ENCODE data around the gene TPCN1.

The TPCN1 gene

GRCh38 chr12:113302886-113303640 is 81.8 kb downstream of the TPCN1 start:
- no peak for DNase-seq (ENCODE audit: low read depth in 2 of 2)

GRCh38 chr12:113305281-113305856 is 84.1 kb downstream of the TPCN1 start:
- no peak for DNase-seq (ENCODE audit: low read depth in 2 of 2)

GRCh38 chr12:113306382-113306781 is 85.1 kb downstream of the TPCN1 start:
- DNase-seq (ENCODE audit: low read depth in 2 of 2): no peak

- DNase-seq (ENCODE audit: low read depth in 2 of 2): no peak
These were observed 89.2 kb downstream of the TPCN1 start for GRCh38 chr12:113310489-113310888.

- no peak for DNase-seq (ENCODE audit: low read depth in 2 of 2)
These were observed 92.9 kb downstream of the TPCN1 start for GRCh38 chr12:113314121-113314529.

GRCh38 chr12:113315358-113315757 is 94.1 kb downstream of the TPCN1 start:
- DNase-seq (ENCODE audit: low read depth in 2 of 2): no peak

- no peak for DNase-seq (ENCODE audit: low read depth in 2 of 2)
These were observed 94.9 kb downstream of the TPCN1 start for GRCh38 chr12:113316155-113316554.

GRCh38 chr12:113317122-113317521 is 95.9 kb downstream of the TPCN1 start:
- no peak for DNase-seq (ENCODE audit: low read depth in 2 of 2)

GRCh38 chr12:113318046-113318656 is 96.9 kb downstream of the TPCN1 start:
- DNase-seq (ENCODE audit: low read depth in 2 of 2): no peak

- DNase-seq (ENCODE audit: low read depth in 2 of 2): no peak
These were observed 97.8 kb downstream of the TPCN1 start for GRCh38 chr12:113318900-113319628.

- DNase-seq (ENCODE audit: low read depth in 2 of 2): no peak
These were observed 99.1 kb downstream of the TPCN1 start for GRCh38 chr12:113320401-113320800.

GRCh38 chr12:113322343-113322742 is 101.1 kb downstream of the TPCN1 start:
- no peak for DNase-seq (ENCODE audit: low read depth in 2 of 2)

GRCh38 chr12:113325916-113326315 is 104.7 kb downstream of the TPCN1 start:
- DNase-seq (ENCODE audit: low read depth in 2 of 2): no peak

GRCh38 chr12:113326775-113327395 is 105.6 kb downstream of the TPCN1 start:
- no peak for DNase-seq (ENCODE audit: low read depth in 2 of 2)

- no peak for DNase-seq (ENCODE audit: low read depth in 2 of 2)
These were observed 107.2 kb downstream of the TPCN1 start for GRCh38 chr12:113328368-113328889.

GRCh38 chr12:113329022-113329790 is 107.9 kb downstream of the TPCN1 start:
- DNase-seq (ENCODE audit: low read depth in 2 of 2): no peak

GRCh38 chr12:113329791-113330417 is 108.6 kb downstream of the TPCN1 start:
- no peak for DNase-seq (ENCODE audit: low read depth in 2 of 2)

- DNase-seq (ENCODE audit: low read depth in 2 of 2): no peak
These were observed 109.2 kb downstream of the TPCN1 start for GRCh38 chr12:113330505-113330904.

GRCh38 chr12:113332688-113333417 is 111.6 kb downstream of the TPCN1 start:
- DNase-seq (ENCODE audit: low read depth in 2 of 2): no peak

GRCh38 chr12:113333418-113333750 is 112.1 kb downstream of the TPCN1 start:
- no peak for DNase-seq (ENCODE audit: low read depth in 2 of 2)

All from stimulated activated CD4-positive, alpha-beta T cell treated with anti-CD3 and anti-CD28 coated beads, Interleukin-1b, Interleukin-23, amount 100 ng/mL, for 1 hour (primary cell).